ENCODE results near the gene SSBP4. TPM values are rescaled to one million over a fixed set of nuclear protein-coding genes. Genes with fewer than 3 reads are reported as not detected.

The SSBP4 gene
- total and polyA plus RNA-seq, 2 donors (not counting 3 experiments of a cell fraction or from before 2014, with no cell fraction given) = 89.6 to 151 TPM

DNA sequence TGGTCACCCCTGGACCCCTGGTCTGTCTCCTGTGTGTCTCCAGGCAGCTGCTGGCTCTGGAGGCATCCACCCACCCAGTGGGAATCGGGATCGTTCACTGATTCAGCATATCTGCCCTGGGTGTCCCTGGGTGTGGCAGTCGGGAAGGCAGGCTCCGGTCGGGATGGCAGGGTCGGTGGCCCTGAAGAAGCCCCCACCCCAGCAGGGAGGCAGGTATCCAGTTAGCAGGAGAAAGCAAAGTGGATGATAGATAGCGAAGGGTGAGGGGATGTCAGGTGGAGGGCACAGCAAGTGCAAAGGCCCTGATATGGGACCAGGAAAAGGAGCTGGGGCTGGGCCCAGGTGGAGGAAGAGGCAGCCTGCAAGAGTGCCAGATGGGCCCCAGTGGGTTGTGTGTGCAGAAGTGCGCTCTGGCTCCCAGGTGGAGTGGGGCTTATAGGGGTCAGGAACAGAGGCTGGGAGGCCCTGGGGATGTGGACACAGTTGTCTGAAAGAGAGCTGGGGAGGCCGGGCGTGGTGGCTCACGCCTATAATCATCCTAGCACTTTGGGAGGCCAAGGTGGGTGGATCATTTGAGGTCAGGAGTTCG is 2.3 kb downstream of the SSBP4 start:
- DNase-seq (ENCODE audit: low read depth, low spot score) (no peak), FAIRE-seq (no peak)
- no peak overlapping the region for H2AFZ ChIP-seq (ENCODE audit: low read depth, low read length)
- TF ChIP-seq, protein P1, sequence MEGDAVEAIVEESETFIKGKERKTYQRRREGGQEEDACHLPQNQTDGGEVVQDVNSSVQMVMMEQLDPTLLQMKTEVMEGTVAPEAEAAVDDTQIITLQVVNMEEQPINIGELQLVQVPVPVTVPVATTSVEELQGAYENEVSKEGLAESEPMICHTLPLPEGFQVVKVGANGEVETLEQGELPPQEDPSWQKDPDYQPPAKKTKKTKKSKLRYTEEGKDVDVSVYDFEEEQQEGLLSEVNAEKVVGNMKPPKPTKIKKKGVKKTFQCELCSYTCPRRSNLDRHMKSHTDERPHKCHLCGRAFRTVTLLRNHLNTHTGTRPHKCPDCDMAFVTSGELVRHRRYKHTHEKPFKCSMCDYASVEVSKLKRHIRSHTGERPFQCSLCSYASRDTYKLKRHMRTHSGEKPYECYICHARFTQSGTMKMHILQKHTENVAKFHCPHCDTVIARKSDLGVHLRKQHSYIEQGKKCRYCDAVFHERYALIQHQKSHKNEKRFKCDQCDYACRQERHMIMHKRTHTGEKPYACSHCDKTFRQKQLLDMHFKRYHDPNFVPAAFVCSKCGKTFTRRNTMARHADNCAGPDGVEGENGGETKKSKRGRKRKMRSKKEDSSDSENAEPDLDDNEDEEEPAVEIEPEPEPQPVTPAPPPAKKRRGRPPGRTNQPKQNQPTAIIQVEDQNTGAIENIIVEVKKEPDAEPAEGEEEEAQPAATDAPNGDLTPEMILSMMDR (IDR thresholded peaks at IDR 0.05; ENCODE audit: extremely low read depth in 1 of 2, insufficient read depth in 1 of 2, low read depth in 1 of 2, low read length in 2 of 2) = no peak
- TF ChIP-seq JUN (IDR thresholded peaks at IDR 0.05; ENCODE audit: borderline replicate concordance, insufficient read depth, insufficient read length, low read depth) = no peak
- no peak for TF ChIP-seq GATA2 (IDR thresholded peaks at IDR 0.05; ENCODE audit: insufficient read depth, insufficient read length, low read depth, low read length)
- TF ChIP-seq, protein P2, sequence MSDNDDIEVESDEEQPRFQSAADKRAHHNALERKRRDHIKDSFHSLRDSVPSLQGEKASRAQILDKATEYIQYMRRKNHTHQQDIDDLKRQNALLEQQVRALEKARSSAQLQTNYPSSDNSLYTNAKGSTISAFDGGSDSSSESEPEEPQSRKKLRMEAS (IDR thresholded peaks at IDR 0.05; ENCODE audit: insufficient read depth, insufficient read length) = no peak
- TF ChIP-seq FOS (IDR thresholded peaks at IDR 0.05; ENCODE audit: borderline replicate concordance, insufficient read depth, low read length) = no peak
- no peak for TF ChIP-seq MYC (IDR thresholded peaks at IDR 0.05; ENCODE audit: low read depth, low read length)
- no peak for TF ChIP-seq POLR2A (IDR thresholded peaks at IDR 0.05; ENCODE audit: low read depth, low read length)
- TF ChIP-seq POLR2AphosphoS5 (IDR thresholded peaks at IDR 0.05; ENCODE audit: insufficient read depth, low read depth, low read length) = no peak
- TF ChIP-seq EZH2 (IDR thresholded peaks at IDR 0.05; ENCODE audit: borderline replicate concordance, low read depth, low read length, severe bottlenecking) = no peak
- H3K27ac ChIP-seq (ENCODE audit: insufficient read depth, low read depth, low read length) = no peak overlapping the region
- no peaks in the 10 kb centered on the region for H3K9me3 ChIP-seq (replicated peaks; ENCODE audit: control insufficient read depth, insufficient read depth, low read length)
- ChIA-PET POLR2A (no interaction called here), CTCF (interaction anchor here (1.0 to 1.5 kb wide), 7 partner anchors 16 to 142 kb away, joined by 3 to 4 read pairs (median 3); no protein-coding TSS in a partner anchor)
- no peaks in the 10 kb centered on the region for H3K36me3 ChIP-seq (ENCODE audit: control insufficient read depth in 2 of 2, extremely low read depth in 1 of 2, insufficient read depth in 2 of 2, low read length in 2 of 2)
- intact Hi-C loops (cut with micrococcal nuclease) = no loop called here
- no peak overlapping the region for H3K4me3 ChIP-seq (replicated peaks in 1 of 3; ENCODE audit: insufficient read depth in 1 of 3, low read depth in 1 of 3, low read length in 3 of 3)
- H3K79me2 ChIP-seq (ENCODE audit: control insufficient read depth, insufficient read depth, low read length) = peaks cover 68% of the 10 kb centered on the region
- H3K9me1 ChIP-seq (replicated peaks; ENCODE audit: control insufficient read depth, extremely low read depth, insufficient read depth, low read length) = no peaks in the 10 kb centered on the region
- dilution Hi-C loops (cut with MboI; ENCODE audit: extremely low pct_ligation_motif_present, low sequenced_read_pairs) = no loop called here
- H3K4me2 ChIP-seq (ENCODE audit: insufficient read depth, low read length) = no peak overlapping the region
- H3K4me1 ChIP-seq (ENCODE audit: control insufficient read depth, extremely low read depth, insufficient read depth, low read length) = peaks cover 26% of the 10 kb centered on the region
- no peaks in the 10 kb centered on the region for H4K20me1 ChIP-seq (replicated peaks; ENCODE audit: control insufficient read depth, extremely low read depth, insufficient read depth, low read length)
- BruUV-seq (replicated peaks) = no TSS peak
- no peaks in the 10 kb centered on the region for H3K27me3 ChIP-seq (ENCODE audit: control insufficient read depth in 2 of 2, insufficient read depth in 2 of 2, low read length in 2 of 2)
- no peak overlapping the region for H3K9ac ChIP-seq (replicated peaks; ENCODE audit: extremely low read depth, insufficient read depth, low read length)
